GM18505 (cell line): ENCODE measurements around the gene GPATCH4.
"Not testable (repeated sequence)": the region's sequence is repeated elsewhere in the genome, so short reads cannot be mapped to it uniquely, and the experiment has no call there.

ENCODE experiments used
- ATAC-seq: cut with Tn5 transposase; IDR thresholded peaks from one replicate; pipeline ENCODE4 v1.9.1; 2021; ENCODE audit not compliant: unreplicated experiment
- POLR2A ChIP-seq: IDR thresholded peaks from 4 replicates; pipeline ENCODE4 v1.6.1; 2011; ENCODE audit warnings: borderline replicate concordance; ENCODE audit not compliant: insufficient read depth, insufficient read length; ENCODE audit errors: extremely low read depth

The GPATCH4 gene

DNA sequence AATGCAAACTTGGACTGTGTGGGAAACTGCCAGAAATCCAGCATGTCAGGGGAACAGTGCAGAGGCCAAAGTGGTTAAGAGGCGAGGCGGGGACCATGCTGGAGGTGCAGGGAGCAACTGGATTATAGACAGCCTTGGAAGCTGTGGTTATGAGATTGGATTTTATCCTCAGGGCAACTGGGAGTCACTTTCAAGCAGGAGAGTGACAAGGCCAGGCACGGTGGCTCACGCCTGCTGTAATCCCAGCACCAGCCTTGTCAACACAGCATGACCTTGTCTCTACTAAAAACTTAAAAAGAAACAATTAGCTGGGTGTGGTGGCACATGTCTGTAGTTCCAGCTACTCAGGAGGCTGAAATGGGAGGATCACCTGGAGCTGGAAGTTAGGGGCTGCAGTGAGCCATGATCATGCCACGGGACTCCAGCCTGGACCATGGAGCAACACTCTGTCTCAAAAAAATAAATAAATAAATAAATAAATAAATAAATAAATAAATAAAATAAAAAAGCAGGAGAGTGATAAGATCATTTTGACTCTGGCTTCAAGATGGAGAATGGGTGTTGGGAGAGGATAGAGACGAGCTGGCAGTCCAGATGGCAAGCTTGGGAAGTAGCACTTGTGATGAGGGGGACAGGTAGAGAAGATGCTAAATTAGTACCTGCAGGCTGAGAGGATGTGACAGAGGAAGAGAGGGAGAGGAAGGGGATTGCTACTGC, 21.5 kb upstream of the GPATCH4 start:
- no peak for TF ChIP-seq POLR2A

DNA sequence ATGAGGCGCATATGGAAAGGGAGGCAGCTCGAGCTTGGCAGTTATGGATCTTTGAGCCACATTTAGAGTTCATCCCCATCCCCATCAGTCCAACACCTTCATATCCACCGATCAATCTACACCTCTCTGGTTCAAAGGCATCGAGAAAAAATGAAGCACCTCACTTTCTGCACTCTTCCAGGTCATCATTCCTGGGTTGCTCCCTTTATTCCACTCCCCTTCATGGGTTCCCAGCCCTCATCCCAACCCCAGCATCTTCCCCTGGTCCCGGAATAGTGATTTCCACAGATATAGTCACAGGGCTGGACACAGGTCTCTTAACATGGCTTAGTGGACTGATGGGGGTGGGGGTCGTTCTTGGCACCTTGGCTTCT, 18.3 kb upstream of the GPATCH4 start:
- TF ChIP-seq POLR2A = no peak

More for the DNA sequence above, 21.5 kb upstream of the GPATCH4 start:
- no peak for ATAC-seq

DNA sequence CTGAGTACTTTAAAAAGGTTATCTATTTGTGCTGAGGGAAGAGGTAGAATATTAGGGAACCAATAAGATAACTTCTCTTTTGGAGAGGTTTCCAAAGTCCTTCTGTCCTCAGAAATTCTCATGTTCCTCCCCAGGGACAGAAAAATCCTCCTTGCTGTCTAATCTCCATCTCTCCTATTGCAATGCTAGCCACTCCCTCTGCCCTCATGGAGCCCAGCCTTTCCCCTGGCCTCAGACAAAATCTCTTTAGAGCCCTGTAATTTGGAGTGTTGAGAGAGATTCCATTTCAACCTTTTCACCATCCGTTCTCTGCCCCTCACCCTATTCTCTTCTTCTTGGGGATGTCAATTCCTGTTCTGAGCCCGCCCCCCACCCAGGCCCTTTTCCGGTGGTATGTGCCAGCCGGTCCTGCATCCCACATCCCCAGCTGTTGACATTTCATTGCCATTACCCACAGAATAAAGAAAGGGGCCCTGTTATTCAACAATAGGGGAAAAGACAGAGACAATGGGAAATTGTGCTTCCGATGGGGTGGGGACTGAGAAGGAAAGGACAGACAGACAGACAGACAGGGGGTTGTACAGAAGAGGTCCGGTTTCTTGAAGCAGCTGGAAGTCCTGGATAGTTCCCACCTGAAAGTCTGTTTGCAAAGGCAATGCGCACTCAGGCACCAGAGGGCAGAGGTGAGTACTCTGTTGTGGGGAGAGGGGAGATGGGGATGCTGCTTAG, 17.7 kb upstream of the GPATCH4 start, which contains the start of gene HAPLN2:
HAPLN2 (plus strand) TSS at position 563 of the 729 bp plus-strand sequence. CDS start 4,076 bp downstream, outside the sequence.
- no peak for TF ChIP-seq POLR2A
- no peak for ATAC-seq

More for the DNA sequence above, 18.3 kb upstream of the GPATCH4 start:
- no peak for ATAC-seq

DNA sequence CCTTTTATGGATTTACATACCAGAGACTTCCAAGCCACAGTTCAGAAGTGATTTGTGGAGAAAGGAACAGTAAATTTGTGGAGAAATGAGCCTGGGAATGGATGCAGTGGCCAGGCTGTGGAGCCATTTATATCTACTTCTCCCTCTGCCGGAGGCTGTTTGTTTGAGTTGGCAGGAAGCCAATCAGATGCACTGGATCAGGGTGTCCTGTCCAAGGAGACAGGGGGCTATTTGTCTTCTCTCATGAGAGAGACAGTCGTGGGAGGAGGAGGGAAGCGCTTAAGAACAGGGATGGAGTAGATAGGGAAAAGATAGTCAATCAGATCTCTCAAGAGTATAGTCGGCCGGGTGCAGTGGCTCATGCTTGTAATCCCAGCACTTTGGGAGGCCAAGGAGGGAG, 15.2 kb upstream of the GPATCH4 start:
- TF ChIP-seq POLR2A = no peak
- no peak for ATAC-seq

- no peak for ATAC-seq
- TF ChIP-seq POLR2A = no peak
Observed at GRCh38 chr1:156615946-156616345, 14.7 kb upstream of the GPATCH4 start.

- TF ChIP-seq POLR2A = no peak
- no peak for ATAC-seq
Observed at GRCh38 chr1:156612666-156613065, 11.4 kb upstream of the GPATCH4 start.

- ATAC-seq = not testable (repeated sequence)
Observed at GRCh38 chr1:156610072-156610471, 8.8 kb upstream of the GPATCH4 start.

GRCh38 chr1:156608981-156609380, 7.7 kb upstream of the GPATCH4 start:
- no peak for TF ChIP-seq POLR2A
- no peak for ATAC-seq

- no peak for ATAC-seq
- no peak for TF ChIP-seq POLR2A
Observed at GRCh38 chr1:156608036-156608674, 6.9 kb upstream of the GPATCH4 start.

GRCh38 chr1:156607344-156607743, 6.1 kb upstream of the GPATCH4 start:
- not testable (repeated sequence) for ATAC-seq

DNA sequence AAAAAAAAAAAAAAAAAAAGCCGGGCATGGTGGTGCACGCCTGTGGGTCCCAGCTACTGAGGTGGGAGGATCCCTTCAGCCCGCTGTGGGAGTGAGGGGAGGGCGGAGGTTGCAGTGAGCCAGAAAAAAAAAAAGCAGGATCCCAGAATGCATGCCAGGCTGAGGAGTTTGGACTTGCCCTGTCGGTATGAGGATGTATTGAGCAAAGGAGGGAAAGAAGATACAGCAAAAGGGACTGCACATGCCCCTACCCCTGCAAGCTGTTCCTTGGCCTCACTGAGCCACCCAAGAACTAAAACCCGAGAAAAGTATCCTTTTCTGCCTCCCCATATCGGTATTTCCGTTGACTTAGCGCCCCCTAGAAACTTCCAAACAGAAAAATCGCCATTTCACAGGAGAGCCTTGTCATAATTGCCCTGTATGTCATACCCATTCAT, 1.3 kb upstream of the GPATCH4 start:
- TF ChIP-seq POLR2A = no peak
- no peak for ATAC-seq

- peak; percentile 19 for ATAC-seq
- TF ChIP-seq POLR2A = no peak
Observed at GRCh38 chr1:156601892-156602291, 613 bp upstream of the GPATCH4 start.

GRCh38 chr1:156600733-156601121, 552 bp downstream of the GPATCH4 start:
- TF ChIP-seq POLR2A = no peak
- ATAC-seq = no peak

- no peak for ATAC-seq
- TF ChIP-seq POLR2A = no peak
Observed at GRCh38 chr1:156599811-156600210, 1.5 kb downstream of the GPATCH4 start.
